AG09309 (cell line): ENCODE results near the gene PDSS1.

ENCODE experiments used
- DNase-seq: peaks from one replicate; pipeline ENCODE4 v3.0.0-alpha.2; 2010; ENCODE audit warnings: low read depth
- H3K4me3 ChIP-seq: 2 replicates; pipeline ENCODE4 v1.5.1; 2011; ENCODE audit warnings: mild to moderate bottlenecking, low read depth, low read length, moderate library complexity; ENCODE audit not compliant: control insufficient read depth
- TF ChIP-seq, protein P1 (sequence below): IDR thresholded peaks from 2 replicates; pipeline ENCODE4 v1.5.1; 2011; ENCODE audit warnings: mild to moderate bottlenecking, low read depth, low read length, inconsistent platforms; ENCODE audit not compliant: insufficient read depth, control insufficient read depth; ENCODE audit errors: missing control alignments

Gene PDSS1

GRCh38 chr10:26773633-26774032, 76.1 kb downstream of the PDSS1 start:
- DNase-seq: no peak
- no peak overlapping the region for H3K4me3 ChIP-seq
- TF ChIP-seq, protein P1, sequence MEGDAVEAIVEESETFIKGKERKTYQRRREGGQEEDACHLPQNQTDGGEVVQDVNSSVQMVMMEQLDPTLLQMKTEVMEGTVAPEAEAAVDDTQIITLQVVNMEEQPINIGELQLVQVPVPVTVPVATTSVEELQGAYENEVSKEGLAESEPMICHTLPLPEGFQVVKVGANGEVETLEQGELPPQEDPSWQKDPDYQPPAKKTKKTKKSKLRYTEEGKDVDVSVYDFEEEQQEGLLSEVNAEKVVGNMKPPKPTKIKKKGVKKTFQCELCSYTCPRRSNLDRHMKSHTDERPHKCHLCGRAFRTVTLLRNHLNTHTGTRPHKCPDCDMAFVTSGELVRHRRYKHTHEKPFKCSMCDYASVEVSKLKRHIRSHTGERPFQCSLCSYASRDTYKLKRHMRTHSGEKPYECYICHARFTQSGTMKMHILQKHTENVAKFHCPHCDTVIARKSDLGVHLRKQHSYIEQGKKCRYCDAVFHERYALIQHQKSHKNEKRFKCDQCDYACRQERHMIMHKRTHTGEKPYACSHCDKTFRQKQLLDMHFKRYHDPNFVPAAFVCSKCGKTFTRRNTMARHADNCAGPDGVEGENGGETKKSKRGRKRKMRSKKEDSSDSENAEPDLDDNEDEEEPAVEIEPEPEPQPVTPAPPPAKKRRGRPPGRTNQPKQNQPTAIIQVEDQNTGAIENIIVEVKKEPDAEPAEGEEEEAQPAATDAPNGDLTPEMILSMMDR: no peak

GRCh38 chr10:26776258-26776657, 78.8 kb downstream of the PDSS1 start:
- no peak overlapping the region for H3K4me3 ChIP-seq
- TF ChIP-seq, protein P1: no peak
- DNase-seq: no peak

DNA sequence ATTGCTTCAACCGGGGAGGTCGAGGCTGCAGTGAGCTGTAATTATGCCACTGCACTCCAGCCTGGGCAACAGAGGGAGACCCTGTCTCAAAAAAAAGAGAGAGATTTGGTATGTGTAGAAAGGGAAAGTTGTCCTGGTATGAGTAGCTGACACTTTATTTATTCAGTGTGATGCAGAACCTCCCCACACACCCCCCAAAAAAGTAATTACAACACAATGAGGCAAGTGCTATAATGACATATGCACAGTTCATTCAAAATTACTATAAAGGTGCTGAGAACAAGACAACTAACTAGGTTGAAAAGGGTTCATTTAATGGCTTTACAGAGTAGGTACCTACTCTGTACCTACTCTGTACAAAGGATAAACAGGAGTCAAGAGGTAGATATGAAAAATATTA, 80.2 kb downstream of the PDSS1 start:
- no peak for DNase-seq
- TF ChIP-seq, protein P1: no peak
- no peak overlapping the region for H3K4me3 ChIP-seq

DNA sequence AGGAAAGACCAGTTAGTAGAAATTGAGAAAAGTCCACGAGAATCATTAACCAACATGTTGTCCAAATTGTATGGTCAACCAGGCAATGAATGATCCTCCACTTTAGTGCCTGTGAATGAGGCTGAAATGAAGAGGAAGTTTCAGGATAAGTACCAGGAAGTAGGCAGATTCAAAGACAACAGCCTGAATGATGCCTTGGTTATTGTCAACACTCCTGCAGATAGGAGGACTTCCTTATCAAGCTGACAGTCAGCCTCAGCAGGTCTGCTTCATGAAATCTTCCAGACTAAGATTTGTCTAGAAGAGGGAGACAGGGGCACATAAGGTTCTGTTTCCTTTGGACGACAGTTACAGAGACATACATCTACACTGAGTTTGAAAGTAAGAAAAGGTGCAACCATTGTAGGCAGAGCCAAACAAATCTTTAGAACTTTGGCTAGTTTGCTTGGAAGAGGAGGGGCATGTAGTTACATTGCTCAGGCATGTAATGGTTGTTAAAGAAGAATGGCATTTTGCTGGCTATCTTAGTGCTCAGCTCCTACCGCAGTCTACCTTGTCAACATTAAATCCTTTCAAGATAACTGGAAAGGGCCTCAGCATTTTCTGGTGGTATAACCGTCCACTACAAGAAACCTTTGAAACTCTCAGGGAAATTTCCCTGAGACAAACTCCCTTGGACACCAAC, 81.8 kb downstream of the PDSS1 start:
- DNase-seq: no peak
- no peak overlapping the region for H3K4me3 ChIP-seq
- TF ChIP-seq, protein P1: no peak

GRCh38 chr10:26780106-26780792, 82.7 kb downstream of the PDSS1 start:
- TF ChIP-seq, protein P1: no peak
- DNase-seq: no peak
- no peak overlapping the region for H3K4me3 ChIP-seq

DNA sequence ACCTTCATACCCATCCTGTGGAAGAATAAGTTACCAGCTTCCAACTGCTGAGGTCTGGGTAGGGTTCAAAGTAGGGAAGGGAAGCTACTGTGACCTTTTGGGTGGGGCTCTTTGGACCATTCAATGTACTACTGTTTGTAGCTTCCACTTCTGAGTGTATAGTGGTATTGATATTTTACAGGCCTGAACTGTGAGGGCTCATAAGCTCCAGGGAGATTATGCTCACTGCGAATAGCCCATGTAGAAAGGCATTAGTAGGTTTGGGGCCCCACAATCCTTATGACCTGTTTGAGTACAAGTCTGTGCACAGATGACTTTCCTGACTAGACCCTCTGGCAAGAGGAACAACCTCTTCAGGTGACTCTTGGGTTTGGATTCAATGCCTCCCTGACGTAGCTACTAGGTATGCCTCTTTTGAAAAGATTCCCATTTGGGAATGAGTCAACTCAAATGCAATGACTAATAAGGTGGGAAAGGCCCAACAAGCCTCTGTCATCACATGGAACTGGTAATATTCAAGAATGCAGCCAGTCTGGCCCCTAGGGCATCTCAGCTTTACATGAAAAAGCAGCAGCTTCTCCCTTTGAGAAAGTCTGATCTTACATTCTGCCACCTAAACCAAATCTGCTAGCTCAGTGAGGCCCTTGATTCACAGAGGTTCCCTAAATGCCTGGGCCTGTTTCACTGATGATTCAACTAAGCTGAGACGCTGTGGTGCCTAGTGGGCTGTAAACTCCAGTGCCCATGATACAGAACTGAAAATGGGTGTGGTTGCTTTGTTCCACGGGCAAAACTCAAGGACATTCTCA, 83.5 kb downstream of the PDSS1 start:
- no peak overlapping the region for H3K4me3 ChIP-seq

More for the DNA sequence above, 83.5 kb downstream of the PDSS1 start:
- TF ChIP-seq, protein P1: no peak
- peak; percentile 77 for DNase-seq
